GM12872 (cell line): ENCODE data around the gene CAMK4.

Experiments used
- TF ChIP-seq, protein P1 (sequence below): IDR thresholded peaks from 3 replicates; pipeline ENCODE4 v1.5.1; 2011; ENCODE audit warnings: low read depth, mild to moderate bottlenecking, low read length, moderate library complexity; ENCODE audit not compliant: insufficient read depth

CAMK4 gene

DNA sequence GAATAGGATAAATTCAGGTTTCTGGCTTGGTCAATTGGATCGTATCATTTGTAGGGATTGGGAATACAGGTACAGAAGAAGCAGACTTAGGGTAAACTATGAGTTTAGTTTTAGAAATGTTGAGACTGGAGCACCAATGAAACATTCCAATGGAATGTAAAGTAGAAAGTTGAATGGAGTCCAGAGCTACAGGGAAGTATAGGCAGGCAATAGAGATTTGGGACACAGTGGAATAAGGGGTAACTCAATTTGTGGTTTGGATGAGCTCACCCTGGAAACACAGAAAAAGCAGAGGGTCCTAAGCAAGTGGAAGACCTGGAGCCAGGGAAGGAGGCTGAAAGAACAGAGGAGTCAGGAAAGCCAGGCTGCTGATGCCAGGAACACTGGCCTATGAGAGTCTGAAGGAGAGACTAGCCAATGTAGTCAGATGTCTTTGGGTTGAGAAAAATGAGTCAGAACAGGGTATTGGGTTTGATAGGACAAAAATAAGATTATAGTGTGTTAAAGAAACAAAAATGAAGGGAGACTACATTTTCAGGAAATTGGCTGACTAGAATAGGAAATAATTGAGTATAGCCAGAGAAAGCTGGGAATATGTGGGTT is 215.4 kb downstream of the CAMK4 start:
- TF ChIP-seq, protein P1, sequence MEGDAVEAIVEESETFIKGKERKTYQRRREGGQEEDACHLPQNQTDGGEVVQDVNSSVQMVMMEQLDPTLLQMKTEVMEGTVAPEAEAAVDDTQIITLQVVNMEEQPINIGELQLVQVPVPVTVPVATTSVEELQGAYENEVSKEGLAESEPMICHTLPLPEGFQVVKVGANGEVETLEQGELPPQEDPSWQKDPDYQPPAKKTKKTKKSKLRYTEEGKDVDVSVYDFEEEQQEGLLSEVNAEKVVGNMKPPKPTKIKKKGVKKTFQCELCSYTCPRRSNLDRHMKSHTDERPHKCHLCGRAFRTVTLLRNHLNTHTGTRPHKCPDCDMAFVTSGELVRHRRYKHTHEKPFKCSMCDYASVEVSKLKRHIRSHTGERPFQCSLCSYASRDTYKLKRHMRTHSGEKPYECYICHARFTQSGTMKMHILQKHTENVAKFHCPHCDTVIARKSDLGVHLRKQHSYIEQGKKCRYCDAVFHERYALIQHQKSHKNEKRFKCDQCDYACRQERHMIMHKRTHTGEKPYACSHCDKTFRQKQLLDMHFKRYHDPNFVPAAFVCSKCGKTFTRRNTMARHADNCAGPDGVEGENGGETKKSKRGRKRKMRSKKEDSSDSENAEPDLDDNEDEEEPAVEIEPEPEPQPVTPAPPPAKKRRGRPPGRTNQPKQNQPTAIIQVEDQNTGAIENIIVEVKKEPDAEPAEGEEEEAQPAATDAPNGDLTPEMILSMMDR, result no peak

DNA sequence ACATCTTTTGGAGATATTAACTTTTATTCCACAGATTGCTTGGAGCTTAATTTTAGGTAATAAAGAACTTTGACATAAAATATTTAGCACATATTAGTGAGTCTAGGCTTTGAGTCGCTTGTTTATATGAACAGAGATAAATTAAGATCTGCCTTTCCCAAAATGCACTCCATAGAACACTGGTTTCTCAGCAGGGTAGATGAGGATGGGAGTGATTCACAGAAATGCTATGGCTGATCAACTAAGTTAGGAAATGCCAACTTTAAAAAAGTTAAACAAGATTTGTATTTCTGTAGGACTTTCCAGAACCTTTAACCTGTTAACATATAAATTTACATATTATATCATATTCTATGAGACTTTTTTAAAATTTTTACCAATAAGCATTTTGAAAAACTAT is 222.9 kb downstream of the CAMK4 start:
- TF ChIP-seq, protein P1, result no peak

DNA sequence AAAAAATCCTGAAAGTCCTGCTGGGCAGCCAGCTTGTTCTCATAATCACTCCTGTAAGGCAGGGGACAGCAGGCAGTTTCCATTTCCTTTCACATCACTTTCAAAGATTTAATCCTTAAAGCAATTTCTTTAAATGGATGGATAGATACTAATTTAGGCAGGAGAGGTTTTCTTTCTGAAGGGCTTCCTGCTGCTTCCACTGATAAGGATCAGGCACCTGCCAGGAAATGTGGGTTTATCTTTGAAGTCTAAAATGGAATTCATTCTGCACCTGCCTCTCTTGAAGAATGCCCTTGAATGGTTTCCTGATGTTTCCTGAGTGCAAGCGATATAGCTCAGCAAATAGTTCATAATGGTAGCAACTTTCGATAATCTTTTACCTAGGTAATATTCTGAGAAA is 223.6 kb downstream of the CAMK4 start:
- TF ChIP-seq, protein P1, result no peak

DNA sequence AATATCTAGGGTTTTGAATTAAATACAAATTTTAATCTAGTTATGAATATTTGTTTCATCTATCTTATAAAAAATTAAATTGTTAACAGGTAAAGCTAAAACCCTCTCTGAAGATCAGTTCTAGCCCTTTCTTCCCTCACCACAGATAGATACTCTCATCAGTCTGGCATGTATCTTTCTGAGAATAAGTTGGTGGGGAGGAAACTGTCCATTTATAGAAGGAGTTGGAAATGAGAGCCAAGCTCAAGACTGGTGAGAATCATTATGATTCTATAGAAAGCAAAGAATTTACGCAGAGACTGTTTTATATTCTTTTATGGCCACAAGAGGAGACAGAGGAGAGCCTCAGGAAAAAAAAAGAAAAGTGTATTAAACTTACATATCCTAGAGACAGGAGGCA is 229.1 kb downstream of the CAMK4 start:
- TF ChIP-seq, protein P1, result no peak

DNA sequence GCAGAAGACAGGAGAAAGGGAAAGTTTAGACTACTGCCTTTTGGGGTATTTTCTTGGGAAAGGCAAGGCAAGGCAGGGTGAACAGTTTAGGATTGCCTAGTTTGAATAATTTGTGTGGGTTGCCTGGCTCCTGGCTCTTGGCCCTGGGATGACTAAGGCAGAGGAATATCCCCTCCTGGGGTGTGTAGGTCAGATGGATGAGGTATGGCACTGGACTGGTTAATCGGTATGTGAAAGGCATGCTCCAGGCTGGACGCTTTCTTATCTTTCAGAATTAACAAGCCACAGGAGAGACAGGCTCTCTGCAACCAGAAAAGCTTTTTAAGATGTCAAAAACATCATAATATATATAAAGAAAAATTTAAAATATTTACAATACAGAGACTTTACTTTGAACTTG is 229.6 kb downstream of the CAMK4 start:
- TF ChIP-seq, protein P1, result no peak

DNA sequence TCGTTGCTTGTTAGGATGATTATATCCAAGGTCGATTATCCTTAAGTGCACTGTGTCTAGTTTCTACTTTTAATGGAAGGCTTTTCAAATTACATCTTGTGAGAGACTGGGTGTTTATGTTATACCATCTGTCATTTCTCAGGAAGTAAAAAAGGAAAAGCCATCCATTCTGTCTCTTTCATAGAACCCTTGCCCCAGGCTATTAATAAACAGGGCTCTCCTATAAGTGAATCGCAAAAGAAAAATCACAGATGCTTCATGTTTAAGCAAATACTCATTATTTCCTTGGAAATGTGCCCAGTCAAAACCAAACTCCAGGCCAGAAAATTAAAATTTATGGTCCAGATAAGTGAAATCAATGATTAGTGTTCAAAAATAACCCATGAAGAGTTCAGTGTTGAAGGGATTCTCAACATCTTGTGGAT is 230.0 kb downstream of the CAMK4 start:
- TF ChIP-seq, protein P1, result no peak

DNA sequence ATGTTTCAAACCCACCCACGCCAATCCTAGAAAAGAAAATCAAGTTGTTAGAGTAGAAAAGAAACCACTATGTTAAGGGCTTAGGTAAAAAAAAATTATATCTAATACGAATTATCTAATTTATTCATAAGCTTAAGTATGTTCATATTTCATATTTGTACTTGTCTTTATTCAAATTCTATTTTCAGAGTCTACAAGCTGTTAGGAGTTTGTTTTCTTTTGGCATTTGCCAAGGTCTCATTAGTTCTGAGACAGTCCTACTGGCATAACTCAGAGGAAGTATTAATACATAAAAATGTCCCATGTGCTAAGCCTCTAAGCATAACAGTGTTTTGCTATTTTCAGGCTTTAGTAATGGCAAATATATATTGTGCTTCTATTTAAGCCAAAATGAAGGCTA is 230.6 kb downstream of the CAMK4 start:
- TF ChIP-seq, protein P1, result no peak

DNA sequence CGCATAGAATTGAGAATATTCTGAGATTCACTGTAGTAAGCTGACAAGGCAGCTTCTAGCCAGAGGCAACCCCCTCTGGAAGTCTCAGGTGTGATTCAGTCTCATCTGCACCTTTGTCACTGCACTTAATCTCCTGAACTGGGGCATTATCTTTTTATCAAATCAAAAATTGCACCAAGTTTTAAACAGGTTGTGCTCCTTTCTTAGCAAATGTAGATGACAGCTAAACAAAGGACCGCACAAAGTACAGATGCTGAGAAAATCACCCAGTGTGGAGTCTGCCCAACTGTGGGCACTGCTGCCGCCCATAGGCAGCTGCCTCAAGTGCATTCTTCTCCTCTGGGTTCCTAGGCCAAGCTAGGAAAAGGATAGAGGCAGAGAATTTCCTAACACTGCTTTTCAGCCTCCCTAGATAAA is 237.1 kb downstream of the CAMK4 start:
- TF ChIP-seq, protein P1, result peak; percentile 68
